HG03439 (cell line): ENCODE measurements around the gene DNAJC2.
"Not testable (repeated sequence)": the region's sequence is repeated elsewhere in the genome, so short reads cannot be mapped to it uniquely, and the experiment has no call there.

ENCODE experiments used
- ATAC-seq: cut with Tn5 transposase; IDR thresholded peaks from one replicate; pipeline ENCODE4 v1.9.1; 2021; ENCODE audit warnings: mild to moderate bottlenecking, moderate library complexity; ENCODE audit not compliant: unreplicated experiment

Gene DNAJC2

GRCh38 chr7:103273374-103273773 lies 71.2 kb downstream of the DNAJC2 start:
- ATAC-seq = not testable (repeated sequence)

- not testable (repeated sequence) for ATAC-seq
These were observed 78.3 kb downstream of the DNAJC2 start for GRCh38 chr7:103266229-103266628.

- ATAC-seq = not testable (repeated sequence)
These were observed 80.5 kb downstream of the DNAJC2 start for GRCh38 chr7:103264054-103264453.
